H1 (cell line): ENCODE data around the gene SLC38A10. TPM values are rescaled to one million over a fixed set of nuclear protein-coding genes. Genes with fewer than 3 reads are reported as not detected.

ENCODE experiments used
- CTCF ChIA-PET: fragments of 300-600 bp; sonication (Branson Sonifier 250); formaldehyde crosslinking; loops from one replicate; lab custom pipeline; 2021; ENCODE audit not compliant: partially characterized antibody; lab: Charles Lee
- POLR2A ChIA-PET: fragments of 300-600 bp; sonication (Branson Sonifier 250); formaldehyde crosslinking; loops from one replicate; lab custom pipeline; 2021; ENCODE audit warnings: inconsistent platforms; ENCODE audit not compliant: partially characterized antibody; lab: Charles Lee
- DNase-seq, 2 experiments: peaks; one replicate each; pipeline versions ENCODE4 v3.0.0 to v3.0.0-alpha.2; 2010 to 2022; ENCODE audit warnings: low spot score in 2 of 2, low read depth in 1 of 2, mixed read lengths in 1 of 2
- FAIRE-seq: peaks from 2 replicates; lab custom pipeline; 2011; peaks lifted over from hg19 to GRCh38; lab: Jason Lieb, UNC
- H2AFZ ChIP-seq: 2 replicates; pipeline ENCODE4 v1.8.1; 2012; ENCODE audit warnings: low read length, inconsistent platforms
- H2AK5ac ChIP-seq: 2 replicates; pipeline ENCODE4 v1.6.1; 2013; ENCODE audit warnings: low read depth, low read length
- H2BK120ac ChIP-seq: replicated peaks from 2 replicates; pipeline ENCODE3; 2013; ENCODE audit warnings: low read depth, low read length, inconsistent platforms
- H2BK12ac ChIP-seq: 2 replicates; pipeline ENCODE4 v1.6.1; 2013; ENCODE audit warnings: low read depth, low read length
- H2BK15ac ChIP-seq: 2 replicates; pipeline ENCODE4 v1.6.1; 2013; ENCODE audit warnings: low read length
- H2BK20ac ChIP-seq: 2 replicates; pipeline ENCODE4 v1.6.1; 2013; ENCODE audit warnings: low read length
- H2BK5ac ChIP-seq: 2 replicates; pipeline ENCODE4 v1.6.1; 2013; ENCODE audit warnings: low read depth, low read length
- H3K14ac ChIP-seq: 2 replicates; pipeline ENCODE4 v1.6.1; 2013; ENCODE audit warnings: inconsistent platforms; ENCODE audit not compliant: insufficient read length
- H3K18ac ChIP-seq: 2 replicates; pipeline ENCODE4 v1.6.1; 2013; ENCODE audit warnings: low read length; ENCODE audit errors: extremely low read depth
- H3K23ac ChIP-seq: 2 replicates; pipeline ENCODE4 v1.6.1; 2013; ENCODE audit warnings: inconsistent platforms; ENCODE audit not compliant: insufficient read length
- H3K23me2 ChIP-seq: 2 replicates; pipeline ENCODE4 v1.6.1; 2013; ENCODE audit warnings: low read depth, low read length
- H3K27ac ChIP-seq: 2 replicates; pipeline ENCODE4 v1.6.1; 2011; ENCODE audit warnings: low read depth, low read length, inconsistent platforms
- H3K27me3 ChIP-seq, 4 experiments: replicated peaks in 1 of 4; 1 replicate in 1 of 4; 2 replicates in 3 of 4; pipeline versions ENCODE4 v1.6.1 to v1.8.1; 2011 to 2013; ENCODE audit warnings: low read length in 3 of 4, mild to moderate bottlenecking in 3 of 4, inconsistent platforms in 2 of 4, mixed read lengths in 2 of 4, moderate library complexity in 1 of 4; ENCODE audit not compliant: control insufficient read depth in 3 of 4, insufficient read depth in 3 of 4; ENCODE audit errors: extremely low read depth in 1 of 4
- H3K36me3 ChIP-seq, 4 experiments: 2 replicates each; pipeline versions ENCODE4 v1.6.1 to v1.8.1; 2011 to 2013; ENCODE audit warnings: mild to moderate bottlenecking in 4 of 4, low read length in 3 of 4, moderate library complexity in 2 of 4, control low read depth in 1 of 4, inconsistent platforms in 1 of 4; ENCODE audit not compliant: insufficient read depth in 4 of 4, control insufficient read depth in 2 of 4
- H3K4ac ChIP-seq: replicated peaks from 2 replicates; pipeline ENCODE3; 2013; ENCODE audit warnings: low read length, low read depth, mixed read lengths, inconsistent platforms; ENCODE audit not compliant: insufficient read length
- H3K4me1 ChIP-seq, 4 experiments: replicated peaks in 1 of 4; 1 replicate in 1 of 4; 2 replicates in 3 of 4; pipeline versions ENCODE4 v1.6.1 to v1.8.1; 2011 to 2013; ENCODE audit warnings: low read length in 3 of 4, inconsistent platforms in 2 of 4, mixed read lengths in 1 of 4; ENCODE audit not compliant: insufficient read depth in 4 of 4, control insufficient read depth in 3 of 4
- H3K4me2 ChIP-seq, 2 experiments: 2 replicates each; pipeline versions ENCODE4 v1.6.1 to v1.8.1; 2011 to 2013; ENCODE audit warnings: low read depth in 2 of 2, low read length in 2 of 2, control low read depth in 1 of 2, inconsistent platforms in 1 of 2, mild to moderate bottlenecking in 1 of 2; ENCODE audit not compliant: insufficient read depth in 1 of 2
- H3K4me3 ChIP-seq, 4 experiments: fragments of 200-600, 300-600 bp in 1 of 4; sonication (generic), shearing (Covaris generic), sonication (Bioruptor Twin) in 1 of 4; 2 replicates each; pipeline versions ENCODE4 v1.5.1 to v1.8.1; 2011 to 2016; ENCODE audit warnings: low read length in 4 of 4, low read depth in 3 of 4, control low read depth in 2 of 4, inconsistent platforms in 2 of 4, mild to moderate bottlenecking in 2 of 4, mixed read lengths in 1 of 4, moderate library complexity in 1 of 4; ENCODE audit not compliant: insufficient read depth in 2 of 4; ENCODE audit errors: extremely low read depth in 1 of 4
- H3K56ac ChIP-seq: replicated peaks from 2 replicates; pipeline ENCODE3; 2013; ENCODE audit warnings: low read depth, mild to moderate bottlenecking, mixed read lengths, low read length, inconsistent platforms; ENCODE audit not compliant: insufficient read length
- H3K79me1 ChIP-seq: 2 replicates; pipeline ENCODE4 v1.6.1; 2013; ENCODE audit warnings: low read depth, low read length, control low read depth
- H3K79me2 ChIP-seq, 2 experiments: 2 replicates each; pipeline versions ENCODE4 v1.6.1 to v1.8.1; 2012 to 2013; ENCODE audit warnings: low read length in 2 of 2, mild to moderate bottlenecking in 2 of 2, inconsistent platforms in 1 of 2; ENCODE audit not compliant: insufficient read depth in 2 of 2, control insufficient read depth in 1 of 2
- H3K9ac ChIP-seq, 4 experiments: replicated peaks in 1 of 4; 1 replicate in 1 of 4; 2 replicates in 3 of 4; pipeline versions ENCODE4 v1.6.1 to v1.8.1; 2011 to 2013; ENCODE audit warnings: low read depth in 3 of 4, low read length in 3 of 4, control low read depth in 2 of 4, mild to moderate bottlenecking in 2 of 4, moderate library complexity in 2 of 4, inconsistent platforms in 1 of 4; ENCODE audit errors: extremely low read depth in 1 of 4
- H3K9me3 ChIP-seq, 2 experiments: 2 replicates each; pipeline versions ENCODE4 v1.6.1 to v1.8.1; 2012 to 2013; ENCODE audit warnings: mild to moderate bottlenecking in 2 of 2, moderate library complexity in 2 of 2, control low read depth in 1 of 2, inconsistent platforms in 1 of 2, low read depth in 1 of 2, low read length in 1 of 2, mixed read lengths in 1 of 2; ENCODE audit not compliant: insufficient read depth in 2 of 2
- H4K20me1 ChIP-seq, 2 experiments: replicated peaks in 1 of 2; 2 replicates each; pipeline versions ENCODE3 to v1.8.1; 2011 to 2013; ENCODE audit warnings: inconsistent platforms in 2 of 2, low read length in 2 of 2, mild to moderate bottlenecking in 1 of 2; ENCODE audit not compliant: insufficient read depth in 2 of 2, control insufficient read depth in 1 of 2
- H4K5ac ChIP-seq: 2 replicates; pipeline ENCODE4 v1.6.1; 2013; ENCODE audit warnings: low read length, low read depth, mixed read lengths, inconsistent platforms; ENCODE audit not compliant: insufficient read length
- H4K8ac ChIP-seq: 2 replicates; pipeline ENCODE4 v1.8.0; 2013; ENCODE audit warnings: mild to moderate bottlenecking, moderate library complexity, low read length, inconsistent platforms; ENCODE audit not compliant: insufficient read depth; ENCODE audit errors: extremely low read depth
- H4K91ac ChIP-seq: replicated peaks from 2 replicates; pipeline ENCODE3; 2013; ENCODE audit warnings: low read length, mixed read lengths, inconsistent platforms; ENCODE audit not compliant: insufficient read length
- CEBPB ChIP-seq: IDR thresholded peaks from 2 replicates; pipeline ENCODE4 v1.6.1; 2012; ENCODE audit warnings: low read depth, low read length
- HDAC2 ChIP-seq, 2 experiments: fragments of 300-600 bp in 1 of 2; sonication (generic) in 1 of 2; IDR thresholded peaks; 2 replicates each; pipeline ENCODE4 v1.6.1; 2011 to 2012; ENCODE audit warnings: low read depth in 2 of 2, low read length in 2 of 2, mild to moderate bottlenecking in 2 of 2, moderate library complexity in 2 of 2, borderline replicate concordance in 1 of 2, inconsistent platforms in 1 of 2
- JUND ChIP-seq: IDR thresholded peaks from 2 replicates; pipeline ENCODE4 v1.6.1; 2011; ENCODE audit warnings: mild to moderate bottlenecking, improper control_type of control experiment, low read length
- MAX ChIP-seq: IDR thresholded peaks from 2 replicates; pipeline ENCODE4 v1.6.1; 2012; ENCODE audit warnings: inconsistent platforms
- NANOG ChIP-seq: IDR thresholded peaks from 2 replicates; pipeline ENCODE4 v1.6.1; 2011; ENCODE audit warnings: low read length, low read depth, mild to moderate bottlenecking, inconsistent platforms; ENCODE audit not compliant: insufficient read depth, poor library complexity, severe bottlenecking
- POU5F1 ChIP-seq: IDR thresholded peaks from 2 replicates; pipeline ENCODE4 v1.6.1; 2011; ENCODE audit warnings: low read depth, mild to moderate bottlenecking, low read length, moderate library complexity
- RXRA ChIP-seq: IDR thresholded peaks from 2 replicates; pipeline ENCODE4 v1.6.1; 2011; ENCODE audit warnings: low read depth, mild to moderate bottlenecking, low read length, moderate library complexity; ENCODE audit not compliant: insufficient read depth
- SIX5 ChIP-seq: IDR thresholded peaks from 2 replicates; pipeline ENCODE4 v1.6.1; 2011; ENCODE audit warnings: mild to moderate bottlenecking, low read depth, low read length
- TBP ChIP-seq: IDR thresholded peaks from 2 replicates; pipeline ENCODE4 v1.6.1; 2011; ENCODE audit warnings: low read depth, low read length, improper control_type of control experiment
- ZNF274 ChIP-seq: IDR thresholded peaks from 2 replicates; pipeline ENCODE4 v1.7.0; 2012; ENCODE audit warnings: low read length, borderline replicate concordance; ENCODE audit errors: extremely low read depth
- WGBS, 2 experiments: shearing (Covaris generic) in 1 of 2; methylation state at CpG; one replicate each; pipeline versions ENCODE4 v1.1.6 to v1.1.7; 2013 to 2015; ENCODE audit warnings: low lambda C conversion rate in 2 of 2, mixed read lengths in 2 of 2, inconsistent platforms in 1 of 2, low coverage in 1 of 2, missing lambda C conversion rate in 1 of 2; ENCODE audit not compliant: insufficient replicate concordance in 2 of 2, insufficient coverage in 1 of 2, insufficient read length in 1 of 2; ENCODE audit errors: extremely low coverage in 1 of 2, missing lambda C conversion rate in 1 of 2; 5-methylcytosine and 5-hydroxymethylcytosine counted together
- polyA plus RNA-seq, 7 experiments: library from polyadenylated mRNA; depleted of rRNA in 3 of 7; stranded (reverse) in 5 of 7; unstranded in 2 of 7; fragments of >200 nt in 5 of 7; fragments of 200-250 nt in 2 of 7; gene quantifications; 1 replicate in 5 of 7; 2 replicates in 1 of 7; 4 replicates in 1 of 7; pipeline versions ENCODE4 v1.2.1 to v1.2.3, GENCODE V29; 2011 to 2013; ENCODE audit warnings: missing spikeins in 2 of 7, mixed read lengths in 2 of 7
- total RNA-seq: library from RNA; stranded (reverse); fragmentation: NEBNext Ultra II Directional; extraction: Animal tissue kit (Norgen Biotek cat#: 25700); gene quantifications from 2 replicates; pipeline ENCODE4 v1.2.1, GENCODE V29; 2021

Gene SLC38A10
- total and polyA plus RNA-seq, 2 of the 8 experiments (the other 6 are each of a cell fraction or from before 2014, with no cell fraction given): 26.4 to 41.0 TPM

DNA sequence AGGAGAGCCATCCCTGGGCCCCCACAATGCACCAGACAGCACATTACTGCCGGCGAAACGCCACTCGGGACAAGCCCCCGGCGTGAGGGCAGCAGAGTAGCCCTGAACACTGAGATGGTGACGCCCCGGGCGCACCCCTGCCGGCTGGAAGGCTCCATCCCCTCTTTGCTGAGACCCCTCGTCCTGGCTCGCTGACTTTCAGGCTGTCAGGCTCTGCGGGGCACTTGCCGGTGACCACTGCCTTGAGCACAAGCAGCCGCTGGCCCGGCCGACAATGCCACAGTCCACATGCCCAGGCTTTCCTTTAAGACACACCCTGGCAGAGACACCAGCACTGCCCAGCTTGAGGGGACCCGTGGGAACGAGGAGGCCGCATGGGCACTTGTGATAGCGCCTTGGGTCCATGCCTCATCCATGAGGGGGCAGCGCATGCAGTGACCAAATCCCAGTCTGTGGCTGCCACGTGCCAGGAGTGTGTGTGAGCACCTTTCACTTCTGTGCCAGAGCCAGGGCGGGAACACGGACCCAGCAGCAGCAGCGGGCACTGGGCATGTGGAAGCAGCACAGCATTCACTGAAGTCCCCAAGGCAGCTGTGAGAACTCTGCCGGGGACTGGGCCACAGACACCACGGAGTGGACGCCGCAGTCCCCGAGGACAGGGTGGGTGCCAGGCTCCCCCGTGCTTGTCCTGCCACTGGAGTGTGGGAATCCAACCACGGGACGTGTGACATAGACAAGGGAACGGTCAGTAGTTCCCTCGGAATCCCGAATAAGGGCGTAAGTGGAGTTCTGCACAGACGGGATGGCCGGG lies 31.5 kb downstream of the SLC38A10 start:
- POLR2A ChIA-PET: no interaction called here
- no peak for TF ChIP-seq MAX
- no peak for TF ChIP-seq CEBPB
- TF ChIP-seq HDAC2 (IDR thresholded peaks at IDR 0.05; ENCODE audit: borderline replicate concordance in 1 of 2, low read depth in 2 of 2, low read length in 2 of 2): no peak
- TF ChIP-seq ZNF274: no peak
- TF ChIP-seq RXRA: no peak
- TF ChIP-seq JUND: no peak
- no peak for TF ChIP-seq NANOG
- TF ChIP-seq SIX5: no peak
- no peak for TF ChIP-seq POU5F1
- TF ChIP-seq TBP: no peak
- TF ChIP-seq, all 59 proteins: peak for 0

More for the DNA sequence above, 31.5 kb downstream of the SLC38A10 start:
- Histone ChIP-seq H2AFZ (no peak overlapping the region), H3K4me3 (no peak overlapping the region), H4K5ac (no peak overlapping the region), H3K36me3 (peaks cover 0 to 7% (median 4%) of the 10 kb centered on the region in 4 experiments; a peak in 3 of 8 replicates), H3K14ac (no peak overlapping the region), H3K23ac (no peak overlapping the region), H3K9me3 (no peaks in the 10 kb centered on the region), H3K23me2 (no peaks in the 10 kb centered on the region), H3K79me2 (no peaks in the 10 kb centered on the region), H2BK5ac (no peak overlapping the region), H3K4me2 (no peak overlapping the region), H3K27ac (no peak overlapping the region), H2BK120ac (no peak overlapping the region), H2BK12ac (no peak overlapping the region), H3K4me1 (no peaks in the 10 kb centered on the region), H2BK15ac (no peak overlapping the region), H3K9ac (no peak overlapping the region), H3K18ac (no peak overlapping the region), H4K91ac (no peak overlapping the region), H4K8ac (peak overlapping the region; percentile 14; the same call in 1 of the 2 replicates), H3K4ac (no peak overlapping the region), H3K56ac (no peak overlapping the region), H2BK20ac (no peak overlapping the region), H4K20me1 (peaks cover 2 to 6% of the 10 kb centered on the region in 2 experiments), H3K79me1 (peaks cover 5% of the 10 kb centered on the region; the same call in 1 of the 2 replicates), H2AK5ac (no peak overlapping the region), H3K27me3 (no peaks in the 10 kb centered on the region)
- FAIRE-seq (no peak), DNase-seq (no peak)
- CTCF ChIA-PET: interaction anchor here (1.0 to 1.8 kb wide), 6 partner anchors 11 to 121 kb away, joined by 3 to 4 read pairs (median 4); no protein-coding TSS in a partner anchor
- WGBS, 2 experiments: 92% methylated on average over 36 of the region's 40 CpGs; no CpG with 5 or more reads in 1 of the 2 experiments
